C4-2B (cell line): ENCODE data around the gene GSX2.

Source experiments
- ZFX ChIP-seq: fragments of 450-650 bp; IDR thresholded peaks from 2 replicates; pipeline ENCODE4 v1.6.1; 2017
- TF ChIP-seq, protein P1 (sequence below): fragments of 450-650 bp; conservative IDR thresholded peaks from 2 replicates; pipeline ENCODE4 v1.5.1; 2017; ENCODE audit warnings: mild to moderate bottlenecking

DNA sequence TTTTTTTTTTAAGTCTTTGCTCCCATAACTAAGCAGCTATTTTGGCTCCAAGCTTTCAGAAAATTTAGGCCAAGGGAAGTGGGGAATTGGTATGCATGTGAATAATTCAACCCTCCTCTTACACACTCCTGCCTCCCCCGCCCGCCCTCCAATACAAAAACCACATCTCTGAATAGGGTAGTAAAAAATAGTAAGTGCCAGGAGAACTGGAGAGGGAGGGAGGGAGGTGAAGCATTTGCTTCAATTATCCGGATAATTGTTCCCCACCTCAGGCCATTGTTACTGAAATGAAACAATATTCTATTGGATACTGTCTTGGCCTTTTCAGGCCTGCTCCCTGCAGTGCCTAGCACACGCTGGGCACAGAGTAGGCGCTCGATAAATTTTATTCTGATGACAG, 5.5 kb upstream of the GSX2 start:
- TF ChIP-seq, protein P1, sequence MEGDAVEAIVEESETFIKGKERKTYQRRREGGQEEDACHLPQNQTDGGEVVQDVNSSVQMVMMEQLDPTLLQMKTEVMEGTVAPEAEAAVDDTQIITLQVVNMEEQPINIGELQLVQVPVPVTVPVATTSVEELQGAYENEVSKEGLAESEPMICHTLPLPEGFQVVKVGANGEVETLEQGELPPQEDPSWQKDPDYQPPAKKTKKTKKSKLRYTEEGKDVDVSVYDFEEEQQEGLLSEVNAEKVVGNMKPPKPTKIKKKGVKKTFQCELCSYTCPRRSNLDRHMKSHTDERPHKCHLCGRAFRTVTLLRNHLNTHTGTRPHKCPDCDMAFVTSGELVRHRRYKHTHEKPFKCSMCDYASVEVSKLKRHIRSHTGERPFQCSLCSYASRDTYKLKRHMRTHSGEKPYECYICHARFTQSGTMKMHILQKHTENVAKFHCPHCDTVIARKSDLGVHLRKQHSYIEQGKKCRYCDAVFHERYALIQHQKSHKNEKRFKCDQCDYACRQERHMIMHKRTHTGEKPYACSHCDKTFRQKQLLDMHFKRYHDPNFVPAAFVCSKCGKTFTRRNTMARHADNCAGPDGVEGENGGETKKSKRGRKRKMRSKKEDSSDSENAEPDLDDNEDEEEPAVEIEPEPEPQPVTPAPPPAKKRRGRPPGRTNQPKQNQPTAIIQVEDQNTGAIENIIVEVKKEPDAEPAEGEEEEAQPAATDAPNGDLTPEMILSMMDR: no peak
- TF ChIP-seq ZFX: no peak
